Body of pancreas (tissue), 4 donors: ENCODE measurements around the gene AKT3. TPM values are rescaled to one million over a fixed set of nuclear protein-coding genes. Genes with fewer than 3 reads are reported as not detected.

Experiments used
- ATAC-seq: fragments of 150-250 bp; one replicate; pipeline ENCODE4 v1.9.1; 2016
- DNase-seq, 4 donors: peaks; one replicate each; pipeline ENCODE4 v3.0.0-alpha.2; 2019
- H3K27ac ChIP-seq, 4 donors: fragments of 200-600 bp; sonication (generic); 1 replicate in 3 of 4; 2 replicates in 1 of 4; pipeline versions ENCODE4 v1.5.1 to v1.6.1; 2016 to 2019; ENCODE audit warnings: mild to moderate bottlenecking in 1 of 4, mixed read lengths in 1 of 4, moderate library complexity in 1 of 4
- H3K27me3 ChIP-seq, 2 donors: fragments of 200-600 bp; sonication (generic); one replicate each; pipeline ENCODE4 v1.6.0; 2016; ENCODE audit warnings: mild to moderate bottlenecking in 1 of 2
- H3K36me3 ChIP-seq, 2 donors: fragments of 200-600 bp; sonication (generic); replicated peaks in 1 of 2; 2 replicates each; pipeline ENCODE4 v1.5.1; 2016; ENCODE audit warnings: low read depth in 2 of 2; ENCODE audit not compliant: insufficient read depth in 1 of 2
- H3K4me1 ChIP-seq: fragments of 200-600 bp; sonication (generic); one replicate; pipeline ENCODE4 v1.6.0; 2016
- H3K4me3 ChIP-seq, 2 donors: fragments of 200-600 bp; sonication (generic); 1 replicate in 1 of 2; 2 replicates in 1 of 2; pipeline ENCODE4 v1.5.1; 2016 to 2019
- H3K9me3 ChIP-seq, 3 donors: fragments of 200-600 bp; sonication (generic); 1 replicate in 2 of 3; 2 replicates in 1 of 3; pipeline ENCODE4 v1.5.1; 2016
- CTCF ChIP-seq, 7 experiments: fragments of 450-650 bp in 4 of 7; fragments of 200-600 bp in 3 of 7; sonication (generic) in 3 of 7; IDR thresholded peaks; one replicate each; pipeline ENCODE4 v1.5.1; 2016 to 2019; ENCODE audit warnings: antibody characterized with exemption in 7 of 7
- POLR2A ChIP-seq, 3 donors: fragments of 450-650 bp; IDR thresholded peaks; one replicate each; pipeline ENCODE4 v1.6.1; 2016; ENCODE audit warnings: antibody characterized with exemption in 3 of 3, mild to moderate bottlenecking in 2 of 3
- WGBS, 2 donors: methylation state at CpG; one replicate each; pipeline ENCODE4 v1.1.5; 2017; 5-methylcytosine and 5-hydroxymethylcytosine counted together
- intact Hi-C: fragments of 100-400 bp; cut with DNase I; formaldehyde crosslinking; loops from one replicate; pipeline ENCODE4 v1.15.1; 2023
- total RNA-seq, 2 donors: library from RNA; depleted of rRNA; stranded (reverse); fragments of >200 nt; gene quantifications; one replicate each; pipeline ENCODE4 v1.1.0, GENCODE V29; 2016

The AKT3 gene
- total RNA-seq, 2 donors from 2014 or later: 14.0 to 24.7 TPM

- Histone ChIP-seq H3K27ac (no peak overlapping the region), H3K4me3 (no peak overlapping the region), H3K4me1 (no peaks in the 10 kb centered on the region), H3K27me3 (no peaks in the 10 kb centered on the region), H3K9me3 (no peaks in the 10 kb centered on the region), H3K36me3 (no peaks in the 10 kb centered on the region)
- no peak for DNase-seq
- no peak for ATAC-seq
- intact Hi-C loops: no loop called here
- TF ChIP-seq CTCF (IDR thresholded peaks at IDR 0.05): no peak
- no peak for TF ChIP-seq POLR2A (IDR thresholded peaks at IDR 0.05)
- 82 to 86% methylated on average over 10 of the region's 10 CpGs for WGBS, 2 donors
These were observed 343.9 kb downstream of the AKT3 start for GRCh38 chr1:243505986-243506689.

- H3K27me3 ChIP-seq: no peaks in the 10 kb centered on the region
- no peaks in the 10 kb centered on the region for H3K4me1 ChIP-seq
- H3K9me3 ChIP-seq: no peaks in the 10 kb centered on the region
- H3K4me3 ChIP-seq: no peak overlapping the region
- no peaks in the 10 kb centered on the region for H3K36me3 ChIP-seq
- no peak for TF ChIP-seq CTCF (IDR thresholded peaks at IDR 0.05)
- no peak for TF ChIP-seq POLR2A (IDR thresholded peaks at IDR 0.05)
- no peak overlapping the region for H3K27ac ChIP-seq
- WGBS, 2 donors: 92 to 93% methylated on average over 8 of the region's 8 CpGs
- ATAC-seq: no peak
- intact Hi-C loops: no loop called here
- no peak for DNase-seq
These were observed 346.9 kb downstream of the AKT3 start for GRCh38 chr1:243503155-243503554.

- no peak for TF ChIP-seq POLR2A (IDR thresholded peaks at IDR 0.05)
- no peak for TF ChIP-seq CTCF (IDR thresholded peaks at IDR 0.05)
- Histone ChIP-seq H3K36me3 (no peaks in the 10 kb centered on the region), H3K9me3 (no peaks in the 10 kb centered on the region), H3K4me1 (no peaks in the 10 kb centered on the region), H3K4me3 (no peak overlapping the region), H3K27me3 (no peaks in the 10 kb centered on the region), H3K27ac (no peak overlapping the region)
- intact Hi-C loops: no loop called here
- no peak for DNase-seq
- ATAC-seq: no peak
- WGBS, 2 donors: 86 to 87% methylated on average over 5 of the region's 5 CpGs
These were observed 349.0 kb downstream of the AKT3 start for GRCh38 chr1:243501002-243501401.

- no peaks in the 10 kb centered on the region for H3K9me3 ChIP-seq
- ATAC-seq: no peak
These were observed 349.5 kb downstream of the AKT3 start for GRCh38 chr1:243500512-243500911.

More at GRCh38 chr1:243500512-243500911, 349.5 kb downstream of the AKT3 start:
- intact Hi-C loops: no loop called here
- TF ChIP-seq CTCF (IDR thresholded peaks at IDR 0.05): no peak
- TF ChIP-seq POLR2A (IDR thresholded peaks at IDR 0.05): no peak
- H3K36me3 ChIP-seq: no peaks in the 10 kb centered on the region
- H3K4me3 ChIP-seq: no peak overlapping the region
- 79% methylated on average over 5 of the region's 5 CpGs for WGBS, 2 donors
- no peak for DNase-seq
- H3K27ac ChIP-seq: no peak overlapping the region
- H3K27me3 ChIP-seq: no peaks in the 10 kb centered on the region
- no peaks in the 10 kb centered on the region for H3K4me1 ChIP-seq
